Stimulated activated naive CD8-positive, alpha-beta T cell treated with anti-CD3 and anti-CD28 coated beads, Interleukin-15, Interleukin-2, amounts not matched to agents 100 U/mL and 50 U/mL, for 24 hours (primary cell): ENCODE data around the gene DNAH17.
A peak's percentile ranks its signal among the peaks of the same experiment; 100 is the strongest.

ENCODE experiments used
- ATAC-seq: fragments of 150-1000 bp; cut with Tn5 transposase; one replicate; pipeline ENCODE4 v1.10.0; 2021
- DNase-seq: peaks from one replicate; pipeline ENCODE4 v3.0.0; 2021

The DNAH17 gene

DNA sequence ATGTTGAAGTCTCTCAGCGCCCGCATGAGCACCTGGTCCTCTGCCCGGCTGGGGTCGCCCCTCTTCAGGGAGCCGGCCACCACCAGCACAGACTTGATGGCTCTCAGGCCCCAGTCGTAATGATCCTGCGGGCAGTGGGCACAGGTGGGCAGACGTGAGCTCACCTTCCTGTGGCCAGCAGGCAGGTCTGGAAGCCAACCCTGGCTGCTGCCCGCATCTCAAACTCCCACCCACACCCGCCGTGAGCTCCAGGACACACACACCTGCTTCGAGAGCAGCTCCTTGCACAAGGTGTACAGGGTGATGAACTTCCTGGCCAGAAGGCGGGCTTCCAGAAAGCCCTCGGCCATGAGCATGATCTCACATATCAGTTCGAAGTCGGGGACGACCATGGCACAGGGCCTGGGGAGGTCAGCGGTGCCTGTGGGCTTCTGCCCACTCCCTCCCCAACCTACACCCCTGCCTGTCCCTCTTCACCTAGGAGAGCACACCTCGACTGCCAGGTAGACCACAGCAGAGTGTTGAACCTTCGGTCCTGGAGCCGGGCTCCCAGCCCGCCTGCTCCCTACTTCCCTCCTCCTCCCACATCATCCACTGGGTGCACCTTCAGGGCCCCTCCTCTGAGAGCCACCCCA, 82.4 kb downstream of the DNAH17 start:
- ATAC-seq, result no peak
- DNase-seq, result no peak

DNA sequence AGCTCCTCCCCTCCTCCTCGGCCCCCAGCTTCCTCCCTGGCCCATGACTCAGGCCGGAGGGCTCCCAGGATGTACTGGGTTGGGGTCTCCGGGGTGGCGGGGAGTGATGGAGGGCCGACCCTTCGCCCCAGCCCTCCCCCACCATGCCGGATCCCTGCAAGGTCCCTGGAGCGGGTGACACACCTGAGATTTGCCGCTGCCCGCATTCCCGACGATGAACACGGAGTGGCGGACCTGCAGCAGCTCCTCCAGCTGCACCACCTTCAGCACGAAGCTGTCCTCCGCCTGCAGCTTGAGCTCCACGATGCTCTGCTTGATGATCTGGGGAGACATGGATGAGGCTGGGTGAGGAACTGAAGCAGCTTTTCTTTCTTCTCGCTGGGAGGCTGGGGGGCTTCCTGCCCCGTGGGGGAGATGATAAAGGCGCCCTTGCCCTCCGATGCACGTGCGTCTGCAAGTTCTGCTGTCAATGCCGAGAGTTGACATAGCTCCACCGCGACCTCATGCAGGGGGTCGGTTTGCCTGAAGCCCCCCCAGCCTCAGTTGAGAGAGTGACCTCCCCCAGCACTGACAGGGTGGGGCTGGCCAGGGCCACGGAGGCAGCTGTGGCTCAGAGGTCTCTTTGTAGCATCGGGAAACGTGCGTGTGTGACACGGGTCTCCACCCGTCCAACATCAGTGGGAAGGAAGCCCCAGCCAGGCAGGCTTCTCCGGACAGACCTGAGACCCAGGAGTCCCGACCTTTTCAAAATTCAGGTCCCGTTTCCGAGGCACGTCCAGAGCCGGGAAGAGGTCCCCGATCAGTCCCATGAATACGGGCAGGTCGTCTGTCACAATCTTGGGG, 83.1 kb downstream of the DNAH17 start:
- no peak for DNase-seq
- no peak for ATAC-seq

DNA sequence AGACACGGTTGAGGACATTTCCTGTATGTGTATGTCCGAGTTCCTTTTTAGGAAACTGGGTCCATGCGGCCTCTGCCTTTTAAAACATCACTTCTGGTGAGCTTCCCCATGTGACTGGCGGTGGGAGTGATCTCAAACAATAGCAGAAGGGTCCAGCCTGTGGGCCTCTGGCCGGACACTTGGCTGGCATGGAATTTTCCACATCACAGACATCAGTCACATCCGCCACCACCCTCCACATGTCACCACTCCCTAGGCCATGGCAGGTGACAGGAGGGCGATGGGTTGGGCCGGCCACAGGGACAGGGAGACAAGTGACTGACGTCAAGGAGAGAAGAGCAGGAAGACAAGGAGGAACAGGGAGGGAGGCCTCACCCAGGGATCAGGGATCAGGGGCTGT, 83.7 kb downstream of the DNAH17 start:
- no peak for ATAC-seq
- no peak for DNase-seq

GRCh38 chr17:78492116-78492799, 84.9 kb downstream of the DNAH17 start:
- ATAC-seq, result no peak

GRCh38 chr17:78491236-78492115, 85.7 kb downstream of the DNAH17 start:
- no peak for ATAC-seq
- DNase-seq, result no peak

More at GRCh38 chr17:78492116-78492799, 84.9 kb downstream of the DNAH17 start:
- no peak for DNase-seq

DNA sequence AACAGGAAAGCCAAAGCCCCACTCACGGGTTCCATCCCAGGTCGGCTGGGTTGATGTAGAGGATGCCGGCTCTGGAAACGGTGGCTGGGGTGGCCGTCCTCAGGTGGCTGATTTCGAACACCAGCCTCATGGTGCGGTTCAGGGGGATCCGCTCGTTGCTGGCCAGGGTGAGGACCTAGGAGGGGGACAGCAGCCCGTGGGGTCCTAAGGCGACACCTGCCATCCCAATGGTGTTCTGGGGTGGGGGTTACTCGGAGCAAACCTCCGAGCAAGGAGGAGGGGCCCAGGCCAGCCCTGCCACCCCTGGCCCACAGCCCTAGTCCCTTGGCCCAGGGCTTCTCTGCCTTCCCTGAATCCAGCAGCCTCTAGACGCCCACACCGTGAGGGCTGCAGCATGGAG, 86.5 kb downstream of the DNAH17 start:
- ATAC-seq, result no peak
- DNase-seq, result no peak

DNA sequence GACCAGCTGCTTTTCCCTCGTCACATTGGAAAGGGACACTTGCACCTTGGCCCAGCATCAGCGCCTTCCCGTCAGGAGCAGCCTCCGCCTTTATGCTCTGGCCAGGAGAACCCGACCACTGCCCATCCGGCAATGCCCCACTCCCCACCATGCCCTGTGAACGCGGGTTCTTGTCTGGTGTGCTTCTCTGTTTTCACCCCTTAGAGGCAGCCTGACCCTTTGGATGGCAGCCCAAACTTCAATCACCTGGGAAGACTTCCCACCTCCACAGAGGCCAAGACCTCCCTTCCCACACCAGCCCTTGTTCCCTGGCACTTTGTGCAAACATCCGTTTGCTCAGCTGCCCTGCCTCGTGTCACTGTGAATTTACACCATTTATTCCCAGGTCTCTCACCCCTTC, 87.0 kb downstream of the DNAH17 start:
- ATAC-seq (no peak), DNase-seq (no peak)

- DNase-seq (no peak), ATAC-seq (no peak)
These were observed 88.1 kb downstream of the DNAH17 start for GRCh38 chr17:78488867-78489634.

GRCh38 chr17:78488156-78488555, 89.0 kb downstream of the DNAH17 start:
- DNase-seq, result no peak
- no peak for ATAC-seq

GRCh38 chr17:78486946-78487680, 90.1 kb downstream of the DNAH17 start:
- DNase-seq (no peak), ATAC-seq (no peak)

DNA sequence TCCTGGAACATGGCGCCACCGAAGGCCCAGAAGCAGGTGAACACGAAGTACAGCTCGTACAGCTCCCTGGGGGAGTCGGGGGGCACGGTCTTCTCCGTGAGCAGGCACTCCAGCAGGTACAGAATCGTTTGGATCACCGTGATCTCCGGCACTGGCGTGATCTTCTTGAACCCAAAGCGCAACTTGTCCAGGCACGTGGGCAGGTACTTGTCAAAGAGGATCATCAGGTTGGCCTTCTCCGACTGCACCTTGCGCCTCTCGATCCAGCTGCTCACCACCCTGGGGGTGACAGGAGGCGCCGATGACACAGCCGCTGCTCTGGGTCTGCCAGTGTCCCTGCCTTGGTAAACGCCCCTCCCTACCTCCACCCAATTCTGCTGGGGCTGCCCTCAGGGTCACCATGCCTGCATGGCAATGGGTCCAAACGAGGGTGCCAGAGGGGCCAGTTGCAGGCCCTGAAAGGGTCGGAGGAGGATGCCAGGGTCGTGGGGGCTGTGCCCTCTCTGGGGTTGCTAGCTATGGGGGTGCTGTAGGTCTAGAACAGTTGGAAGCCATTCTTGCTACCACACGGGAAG, 90.9 kb downstream of the DNAH17 start:
- ATAC-seq (no peak), DNase-seq (no peak)

GRCh38 chr17:78485290-78486168, 91.7 kb downstream of the DNAH17 start:
- ATAC-seq (no peak), DNase-seq (peak; percentile 9)

DNA sequence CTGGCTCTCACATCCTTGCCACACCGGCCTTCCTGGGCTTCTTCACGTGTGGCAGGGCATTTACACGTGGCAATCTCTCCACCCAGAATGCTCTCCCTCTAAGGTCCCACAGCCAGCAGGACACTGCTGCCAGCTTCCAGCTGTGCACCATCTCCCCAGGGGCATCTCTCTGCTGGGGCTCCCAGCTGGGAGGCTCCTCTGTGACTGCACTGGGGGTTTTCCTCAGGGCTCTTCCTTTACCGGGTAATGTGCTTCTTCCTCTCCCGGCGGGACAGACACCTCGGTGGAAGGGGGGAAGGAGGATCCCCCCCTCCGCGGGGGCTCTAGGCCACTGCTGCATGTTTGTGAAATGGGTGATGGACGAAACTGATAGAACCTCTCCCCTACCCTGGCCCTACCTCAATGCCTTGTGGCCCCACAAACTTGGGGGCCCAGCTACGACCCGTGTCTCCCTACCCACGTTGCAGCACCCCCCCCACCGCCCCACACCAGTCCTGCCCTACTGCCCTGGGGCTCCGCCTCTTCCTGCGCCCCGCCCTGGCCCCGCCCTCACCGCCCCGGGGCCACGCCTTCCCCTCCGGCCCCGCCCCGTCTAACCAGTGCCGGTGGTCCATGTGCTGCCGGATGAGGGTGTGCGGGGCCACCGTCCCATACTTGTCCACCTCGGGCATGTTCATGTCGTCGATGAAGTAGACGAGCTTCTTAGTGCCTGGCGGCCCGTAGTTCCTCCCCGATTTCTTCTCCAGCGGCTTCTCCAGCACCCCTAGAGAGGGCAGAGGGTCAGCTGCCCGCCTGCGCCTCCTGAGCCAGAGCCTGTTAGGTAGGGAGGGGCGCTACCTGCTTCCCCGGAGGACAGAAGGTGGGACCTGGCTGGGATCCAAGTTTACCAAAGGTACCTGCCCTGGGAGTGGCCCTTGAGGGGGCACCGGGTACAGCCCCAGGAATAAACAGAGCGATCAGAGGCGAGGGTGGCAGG, 92.6 kb downstream of the DNAH17 start:
- ATAC-seq, result peak; percentile 95
- DNase-seq, result peak; percentile 80

GRCh38 chr17:78479369-78479768, 97.8 kb downstream of the DNAH17 start:
- DNase-seq (no peak), ATAC-seq (no peak)

GRCh38 chr17:78478757-78479297, 98.4 kb downstream of the DNAH17 start:
- DNase-seq, result no peak

GRCh38 chr17:78477913-78478756, 99.1 kb downstream of the DNAH17 start:
- DNase-seq (no peak), ATAC-seq (no peak)

More at GRCh38 chr17:78478757-78479297, 98.4 kb downstream of the DNAH17 start:
- no peak for ATAC-seq

GRCh38 chr17:78476973-78477372, 100.2 kb downstream of the DNAH17 start:
- DNase-seq (no peak), ATAC-seq (no peak)
